GM19099 (cell line): ENCODE results near the gene CHN2.

Source experiments
- POLR2A ChIP-seq: IDR thresholded peaks from 3 replicates; pipeline ENCODE4 v1.6.1; 2011; ENCODE audit warnings: low read depth; ENCODE audit not compliant: insufficient read length; ENCODE audit errors: extremely low read depth

Gene CHN2

DNA sequence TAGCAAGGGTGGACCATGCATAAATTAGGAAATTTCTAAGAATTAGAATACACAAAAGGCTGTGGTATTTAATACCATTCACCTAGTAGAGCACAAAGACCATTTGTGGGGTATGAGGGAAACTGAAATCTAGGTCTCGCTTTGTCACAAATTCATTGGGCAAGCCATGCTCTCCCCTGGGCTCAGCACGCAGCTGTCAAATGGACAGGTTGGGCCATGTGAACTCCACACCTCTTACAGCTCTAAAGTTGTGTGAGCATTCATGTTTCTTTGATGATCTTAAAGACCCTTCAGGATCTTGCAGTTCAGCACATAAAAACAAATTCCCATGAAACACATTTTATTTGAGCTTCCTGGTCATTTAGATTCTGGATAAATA, 121.3 kb downstream of the CHN2 start:
- no peak for TF ChIP-seq POLR2A

- no peak for TF ChIP-seq POLR2A
These were observed 122.4 kb downstream of the CHN2 start for GRCh38 chr7:29316926-29317325.

- TF ChIP-seq POLR2A, result no peak
These were observed 124.5 kb downstream of the CHN2 start for GRCh38 chr7:29318853-29319718.

GRCh38 chr7:29319719-29320521, 125.3 kb downstream of the CHN2 start:
- TF ChIP-seq POLR2A, result no peak

- no peak for TF ChIP-seq POLR2A
These were observed 126.0 kb downstream of the CHN2 start for GRCh38 chr7:29320577-29320976.

- TF ChIP-seq POLR2A, result no peak
These were observed 127.6 kb downstream of the CHN2 start for GRCh38 chr7:29322023-29322712.

DNA sequence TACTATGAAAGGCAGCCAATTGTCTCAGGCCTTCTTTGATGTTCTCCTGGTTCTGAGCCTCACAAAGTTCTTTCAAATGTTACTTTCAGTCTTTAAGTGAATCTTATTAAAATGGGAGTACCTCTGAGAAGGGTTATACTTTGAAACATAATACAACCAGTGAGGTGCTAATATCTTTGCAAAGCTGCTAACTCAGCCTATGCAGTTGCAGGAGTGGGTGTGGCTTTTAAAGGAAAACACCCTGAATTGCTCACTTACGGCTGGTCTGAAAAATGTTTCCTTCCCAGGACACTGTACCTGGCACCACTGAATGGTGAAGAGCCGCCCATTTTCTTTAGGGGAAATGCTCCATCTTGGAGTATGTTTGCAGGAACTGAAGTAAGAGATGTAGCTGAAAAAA, 130.9 kb downstream of the CHN2 start:
- no peak for TF ChIP-seq POLR2A

DNA sequence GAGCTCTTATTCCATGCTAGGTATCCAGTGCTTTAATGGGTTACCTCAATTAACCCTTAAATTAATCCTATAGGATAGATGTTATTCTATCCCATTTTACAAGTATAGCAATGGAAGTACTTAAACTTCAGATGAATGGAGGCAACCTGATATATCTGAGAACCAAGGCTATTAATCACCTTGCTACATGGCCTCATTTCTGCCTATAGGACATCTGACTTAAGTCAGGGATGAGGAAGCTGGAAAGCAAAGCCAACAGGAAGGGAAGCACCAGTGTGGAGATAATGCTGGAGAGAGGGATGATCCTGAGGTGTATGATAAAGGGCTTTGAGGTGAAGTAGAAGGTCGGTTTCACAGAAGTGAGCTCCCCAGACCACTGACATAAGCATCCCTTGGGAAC, 132.3 kb downstream of the CHN2 start:
- no peak for TF ChIP-seq POLR2A

GRCh38 chr7:29327455-29327854, 132.9 kb downstream of the CHN2 start:
- no peak for TF ChIP-seq POLR2A

DNA sequence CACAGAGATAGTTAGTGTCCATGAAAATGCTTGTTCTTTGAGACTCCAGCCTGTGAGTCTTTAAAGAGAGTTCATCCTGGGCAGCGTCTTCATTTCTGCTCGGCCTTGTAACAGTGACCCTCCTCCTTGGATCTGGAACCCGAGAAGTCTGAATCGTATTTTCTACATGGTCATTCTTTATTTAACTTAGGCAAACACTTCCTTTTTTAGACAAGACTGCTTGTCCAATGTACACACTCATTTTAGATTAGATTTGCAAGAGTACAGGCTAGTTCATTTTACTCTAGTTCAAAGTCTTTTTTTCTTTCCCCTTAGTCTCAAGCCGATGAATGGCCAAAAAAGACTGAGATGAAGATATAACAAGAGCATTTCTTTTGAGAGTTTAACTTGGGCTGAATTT, 133.5 kb downstream of the CHN2 start:
- TF ChIP-seq POLR2A, result no peak

DNA sequence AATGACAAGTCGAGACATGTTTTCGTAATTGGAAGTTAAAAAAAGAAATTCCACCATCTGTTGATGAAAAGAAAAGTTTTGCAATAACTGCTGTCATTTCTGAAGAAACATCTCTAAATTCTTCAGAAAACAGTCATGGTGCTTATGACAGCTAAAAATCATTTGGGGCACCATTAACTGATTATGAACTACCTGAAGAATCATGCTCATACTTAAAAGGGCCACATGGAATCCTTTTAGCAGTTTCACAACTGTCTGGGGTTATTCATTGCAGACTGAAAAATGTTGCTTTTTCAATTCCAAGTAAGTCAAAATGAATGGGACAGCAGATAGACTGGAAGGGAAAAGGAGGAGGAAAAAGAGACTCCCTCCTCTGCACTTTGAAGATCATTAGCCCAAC, 134.2 kb downstream of the CHN2 start:
- TF ChIP-seq POLR2A, result no peak

GRCh38 chr7:29329686-29330085, 135.1 kb downstream of the CHN2 start:
- TF ChIP-seq POLR2A, result no peak

DNA sequence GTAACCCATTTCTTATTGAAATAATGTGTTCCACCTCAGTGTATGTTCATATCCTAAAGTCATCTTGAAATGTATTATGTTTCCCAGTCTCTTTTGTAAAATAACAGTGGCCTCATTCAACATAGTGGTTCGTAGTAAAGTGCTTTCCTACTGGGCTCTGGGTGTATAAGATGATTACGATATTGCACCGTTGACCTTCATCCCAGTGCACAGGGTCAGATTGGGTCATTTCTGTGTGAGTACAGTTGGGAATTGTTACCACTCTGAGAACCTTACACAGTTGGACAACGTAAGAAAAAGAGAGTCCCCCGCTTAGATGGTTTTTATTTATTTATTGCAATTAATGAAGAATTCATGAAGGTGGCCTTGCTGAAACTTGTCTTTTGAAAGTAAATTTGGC, 135.6 kb downstream of the CHN2 start:
- no peak for TF ChIP-seq POLR2A

DNA sequence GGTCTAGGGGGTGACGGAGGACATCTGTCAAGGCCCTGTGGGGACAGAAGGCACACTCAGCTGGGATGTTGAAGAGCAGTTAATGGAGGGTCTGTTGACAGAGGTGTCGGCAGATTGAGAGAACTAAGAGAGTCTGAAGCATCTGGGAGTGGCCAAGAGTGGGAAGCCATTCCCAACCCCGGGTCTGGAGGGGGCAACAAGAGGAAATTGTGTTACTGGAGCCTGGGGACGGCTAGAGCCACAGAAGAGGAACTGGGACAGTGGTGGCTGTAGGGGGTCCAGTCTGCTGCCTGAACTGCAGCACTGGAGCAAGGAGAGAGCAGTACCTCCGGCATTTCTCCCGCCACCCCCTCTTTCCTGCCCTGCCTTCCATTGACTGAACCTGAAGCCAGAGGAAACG, 136.6 kb downstream of the CHN2 start:
- TF ChIP-seq POLR2A, result no peak

DNA sequence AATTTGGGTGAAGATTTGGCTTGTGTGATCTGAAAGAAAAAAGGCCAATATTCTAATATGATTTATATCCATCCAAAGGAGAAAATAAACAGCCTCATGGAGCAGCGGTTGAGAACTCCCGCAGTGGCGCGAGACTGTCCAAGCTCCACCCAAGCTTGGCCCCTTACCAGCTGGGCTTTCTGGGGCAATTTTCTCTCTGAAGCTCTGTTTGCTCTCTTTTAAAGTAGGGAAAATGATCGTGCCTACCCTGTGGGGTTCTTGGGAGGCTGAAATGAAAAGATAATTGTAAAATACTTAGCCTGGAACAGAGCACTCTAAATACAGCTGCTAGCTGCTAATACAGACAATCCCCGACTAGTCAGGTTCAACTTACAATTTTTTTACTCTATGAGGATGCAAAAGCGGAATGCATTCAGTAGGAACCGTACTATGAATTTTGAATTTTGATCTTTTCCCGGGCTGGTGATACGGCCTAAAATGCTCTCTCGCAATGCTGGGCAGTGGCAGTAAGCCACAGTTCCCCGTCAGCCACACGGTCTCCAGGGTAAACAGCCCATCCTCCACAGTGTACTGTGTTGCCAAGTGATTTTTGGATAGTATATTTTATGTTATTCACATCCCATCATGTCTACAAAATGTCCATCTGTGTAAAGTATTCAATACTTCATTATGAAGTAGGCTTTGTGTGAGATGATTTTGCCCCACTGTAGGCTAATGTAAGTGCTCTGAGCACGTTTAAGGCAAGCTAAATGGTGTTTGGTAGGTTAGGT, 137.7 kb downstream of the CHN2 start:
- TF ChIP-seq POLR2A, result no peak
